Measurements from ENCODE around the gene METTL15.
"Not testable (repeated sequence)": the region's sequence is repeated elsewhere in the genome, so short reads cannot be mapped to it uniquely, and the experiment has no call there.

The METTL15 gene

DNA sequence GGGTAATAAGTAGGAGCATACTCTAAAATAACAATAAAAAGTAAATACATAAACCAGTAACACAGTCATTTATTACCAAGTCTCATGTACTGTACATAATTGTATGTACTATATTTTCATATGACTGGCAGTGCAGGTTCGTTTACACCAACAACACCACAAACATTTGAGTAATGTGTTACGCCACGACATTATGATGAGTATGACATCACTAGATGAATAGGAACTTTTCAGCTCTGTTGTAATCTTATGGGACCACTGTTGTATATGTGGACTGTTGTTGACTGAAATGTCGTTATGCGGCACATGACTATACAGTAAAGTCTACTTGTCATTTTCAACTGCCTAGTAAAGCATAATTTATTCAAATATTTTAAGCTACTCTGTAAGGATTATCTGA is 18.8 kb upstream of the METTL15 start:
- TF ChIP-seq, protein P1, sequence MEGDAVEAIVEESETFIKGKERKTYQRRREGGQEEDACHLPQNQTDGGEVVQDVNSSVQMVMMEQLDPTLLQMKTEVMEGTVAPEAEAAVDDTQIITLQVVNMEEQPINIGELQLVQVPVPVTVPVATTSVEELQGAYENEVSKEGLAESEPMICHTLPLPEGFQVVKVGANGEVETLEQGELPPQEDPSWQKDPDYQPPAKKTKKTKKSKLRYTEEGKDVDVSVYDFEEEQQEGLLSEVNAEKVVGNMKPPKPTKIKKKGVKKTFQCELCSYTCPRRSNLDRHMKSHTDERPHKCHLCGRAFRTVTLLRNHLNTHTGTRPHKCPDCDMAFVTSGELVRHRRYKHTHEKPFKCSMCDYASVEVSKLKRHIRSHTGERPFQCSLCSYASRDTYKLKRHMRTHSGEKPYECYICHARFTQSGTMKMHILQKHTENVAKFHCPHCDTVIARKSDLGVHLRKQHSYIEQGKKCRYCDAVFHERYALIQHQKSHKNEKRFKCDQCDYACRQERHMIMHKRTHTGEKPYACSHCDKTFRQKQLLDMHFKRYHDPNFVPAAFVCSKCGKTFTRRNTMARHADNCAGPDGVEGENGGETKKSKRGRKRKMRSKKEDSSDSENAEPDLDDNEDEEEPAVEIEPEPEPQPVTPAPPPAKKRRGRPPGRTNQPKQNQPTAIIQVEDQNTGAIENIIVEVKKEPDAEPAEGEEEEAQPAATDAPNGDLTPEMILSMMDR (IDR thresholded peaks at IDR 0.05; ENCODE audit: low read depth, low read length) = no peak
- H3K4me3 ChIP-seq (ENCODE audit: low read depth, low read length) = no peak overlapping the region

DNA sequence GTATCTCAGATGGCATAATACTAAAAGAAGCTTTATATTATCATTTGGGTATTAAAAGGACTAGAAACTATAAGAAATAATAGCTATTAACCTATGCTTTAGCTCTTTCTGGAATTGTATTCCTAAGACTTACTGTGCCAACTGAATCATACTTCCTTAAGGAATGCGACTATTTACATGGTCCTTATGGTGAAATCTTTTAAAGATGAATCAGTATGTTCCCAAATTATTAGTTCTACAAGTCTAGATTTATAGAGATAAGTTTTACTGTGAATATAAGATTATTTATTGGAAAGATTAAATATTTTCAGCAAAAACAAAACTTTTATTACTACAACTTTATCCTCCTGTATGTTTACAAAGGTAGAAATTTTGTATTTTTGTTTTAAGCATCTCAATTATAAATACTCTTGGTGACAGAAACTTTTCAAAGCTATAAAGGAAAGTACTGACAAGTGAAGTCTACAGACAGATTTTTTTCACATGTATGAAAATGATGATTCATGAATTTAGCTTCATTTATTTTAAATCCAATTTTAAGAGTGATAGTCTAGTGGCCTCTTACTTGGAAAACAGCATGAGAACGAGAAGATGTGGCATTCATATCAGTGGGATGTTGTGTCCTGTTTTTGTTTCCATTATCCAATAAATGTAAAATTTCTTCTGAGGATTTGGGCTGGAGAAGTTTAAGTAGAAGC is 18.0 kb upstream of the METTL15 start:
- H3K4me3 ChIP-seq (ENCODE audit: low read depth, low read length) = no peak overlapping the region
- TF ChIP-seq, protein P1 (IDR thresholded peaks at IDR 0.05; ENCODE audit: low read depth, low read length) = no peak

DNA sequence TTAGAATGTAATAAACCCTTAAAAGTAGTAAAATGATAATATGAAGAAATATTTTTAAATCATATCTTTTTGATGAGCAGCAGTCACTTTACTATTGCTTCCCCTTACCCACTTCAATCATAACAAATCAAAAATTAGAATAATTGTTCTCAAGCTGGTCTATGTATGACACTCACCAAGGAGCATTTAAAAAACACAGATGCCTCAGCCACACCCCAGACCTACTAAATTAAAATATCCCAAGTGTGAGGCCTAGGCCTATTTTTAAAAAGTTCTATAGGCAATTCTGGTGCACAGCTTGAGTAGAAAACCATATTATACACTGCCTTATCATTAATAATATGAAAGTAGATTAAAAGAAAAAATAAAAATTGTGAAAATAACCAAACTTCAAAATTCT is 15.4 kb upstream of the METTL15 start:
- H3K4me3 ChIP-seq (ENCODE audit: low read depth, low read length) = no peak overlapping the region
- TF ChIP-seq, protein P1 (IDR thresholded peaks at IDR 0.05; ENCODE audit: low read depth, low read length) = no peak

DNA sequence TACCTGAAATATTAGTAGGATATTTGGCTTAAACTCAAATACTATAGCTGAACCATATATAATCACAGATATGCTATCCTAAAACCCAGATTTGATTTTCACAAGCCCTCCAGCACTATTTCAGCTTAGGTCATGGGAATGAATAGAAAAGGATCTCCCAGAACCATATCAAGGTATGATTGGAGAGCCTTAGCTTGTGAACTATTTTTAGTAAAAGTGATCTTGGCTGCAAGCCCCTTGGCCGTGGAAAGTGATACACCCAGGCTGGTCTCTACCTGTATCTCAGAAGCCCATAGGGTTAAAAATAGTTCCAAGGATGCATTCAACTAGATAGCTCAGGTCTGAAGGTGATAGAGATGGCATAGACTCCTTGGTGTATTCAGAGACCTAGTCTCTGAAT is 9.9 kb upstream of the METTL15 start:
- H3K4me3 ChIP-seq (ENCODE audit: low read depth, low read length) = no peak overlapping the region
- TF ChIP-seq, protein P1 (IDR thresholded peaks at IDR 0.05; ENCODE audit: low read depth, low read length) = no peak

GRCh38 chr11:28099715-28100114 is 8.5 kb upstream of the METTL15 start:
- TF ChIP-seq, protein P1 (IDR thresholded peaks at IDR 0.05; ENCODE audit: low read depth, low read length) = no peak
- H3K4me3 ChIP-seq (ENCODE audit: low read depth, low read length) = no peak overlapping the region

DNA sequence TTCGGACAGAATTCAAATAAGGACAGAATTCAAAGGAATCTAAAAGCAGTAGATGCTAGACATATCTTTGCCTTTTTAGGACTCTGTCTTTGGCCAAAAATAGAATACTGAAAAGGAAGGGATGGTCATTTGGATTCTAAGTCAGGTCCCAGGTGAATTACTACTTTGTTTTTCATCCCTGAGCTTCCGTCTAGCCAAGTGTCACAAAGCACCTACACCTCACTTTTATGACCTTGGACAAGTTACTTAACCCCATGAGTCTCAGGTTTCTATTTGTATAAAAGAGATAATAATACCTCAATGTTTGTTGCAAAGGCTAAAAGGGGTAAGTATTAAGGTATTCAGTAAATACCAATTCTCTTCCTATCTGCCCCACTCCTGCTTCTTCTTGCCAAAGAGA is 7.5 kb upstream of the METTL15 start:
- TF ChIP-seq, protein P1 (IDR thresholded peaks at IDR 0.05; ENCODE audit: low read depth, low read length) = no peak
- H3K4me3 ChIP-seq (ENCODE audit: low read depth, low read length) = no peak overlapping the region

GRCh38 chr11:28102300-28102699 is 5.9 kb upstream of the METTL15 start:
- H3K4me3 ChIP-seq (ENCODE audit: low read depth, low read length) = not testable (repeated sequence)

GRCh38 chr11:28104425-28104824 is 3.8 kb upstream of the METTL15 start:
- H3K4me3 ChIP-seq (ENCODE audit: low read depth, low read length) = no peak overlapping the region; the same call in 1 of the 2 replicates
- TF ChIP-seq, protein P1 (IDR thresholded peaks at IDR 0.05; ENCODE audit: low read depth, low read length) = no peak

Data from WI38 (cell line).